ENCODE data around the gene RNF13. TPM values are rescaled to one million over a fixed set of nuclear protein-coding genes. Genes with fewer than 3 reads are reported as not detected.

Gene RNF13
- total RNA-seq, 1 donor from 2014 or later: 45.3 TPM

- no peak for DNase-seq (ENCODE audit: low read depth in 2 of 2)
These were observed 177.5 kb downstream of the RNF13 start for GRCh38 chr3:149990423-149990948.

GRCh38 chr3:149992416-149993058, 179.5 kb downstream of the RNF13 start:
- no peak for DNase-seq (ENCODE audit: low read depth in 2 of 2)

DNA sequence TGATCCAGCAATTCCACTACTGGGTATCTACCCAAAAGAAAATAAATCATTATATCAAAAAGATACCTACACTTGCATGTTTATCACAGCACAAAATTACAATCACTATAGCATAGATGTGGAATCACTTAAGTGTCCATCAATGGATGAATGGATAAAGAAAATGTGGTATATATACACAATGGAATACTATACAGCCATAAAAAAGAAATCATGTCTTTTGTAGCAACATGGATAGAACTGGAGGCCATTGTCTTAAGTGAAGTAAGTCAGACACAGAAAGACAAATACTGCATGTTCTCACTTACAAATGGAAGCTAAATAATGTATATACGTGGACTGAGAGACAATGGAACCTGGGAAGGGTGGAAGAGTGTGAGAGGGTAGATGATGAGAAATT, 185.9 kb downstream of the RNF13 start:
- DNase-seq (ENCODE audit: low read depth in 2 of 2): no peak

DNA sequence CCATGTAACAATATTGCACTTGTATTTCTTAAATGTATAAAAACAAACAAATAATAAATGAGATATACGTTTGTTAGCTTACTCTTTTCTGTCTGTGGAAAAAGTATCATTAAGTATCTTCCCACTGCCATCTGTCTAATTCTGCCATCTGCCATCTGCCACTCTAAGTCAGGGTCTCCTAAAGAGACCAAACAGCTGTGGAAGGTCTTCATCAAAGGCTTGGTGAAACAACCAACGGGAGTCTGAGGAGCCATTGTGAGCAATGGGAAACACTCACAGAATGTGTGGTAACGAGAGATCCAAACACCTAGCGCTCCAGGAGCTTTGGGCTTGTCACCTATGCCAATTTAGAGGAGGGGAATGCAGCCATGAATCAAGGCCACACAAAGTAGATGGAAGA, 186.4 kb downstream of the RNF13 start:
- no peak for DNase-seq (ENCODE audit: low read depth in 2 of 2)

- no peak for DNase-seq (ENCODE audit: low read depth in 2 of 2)
These were observed 187.6 kb downstream of the RNF13 start for GRCh38 chr3:150000641-150001040.

DNA sequence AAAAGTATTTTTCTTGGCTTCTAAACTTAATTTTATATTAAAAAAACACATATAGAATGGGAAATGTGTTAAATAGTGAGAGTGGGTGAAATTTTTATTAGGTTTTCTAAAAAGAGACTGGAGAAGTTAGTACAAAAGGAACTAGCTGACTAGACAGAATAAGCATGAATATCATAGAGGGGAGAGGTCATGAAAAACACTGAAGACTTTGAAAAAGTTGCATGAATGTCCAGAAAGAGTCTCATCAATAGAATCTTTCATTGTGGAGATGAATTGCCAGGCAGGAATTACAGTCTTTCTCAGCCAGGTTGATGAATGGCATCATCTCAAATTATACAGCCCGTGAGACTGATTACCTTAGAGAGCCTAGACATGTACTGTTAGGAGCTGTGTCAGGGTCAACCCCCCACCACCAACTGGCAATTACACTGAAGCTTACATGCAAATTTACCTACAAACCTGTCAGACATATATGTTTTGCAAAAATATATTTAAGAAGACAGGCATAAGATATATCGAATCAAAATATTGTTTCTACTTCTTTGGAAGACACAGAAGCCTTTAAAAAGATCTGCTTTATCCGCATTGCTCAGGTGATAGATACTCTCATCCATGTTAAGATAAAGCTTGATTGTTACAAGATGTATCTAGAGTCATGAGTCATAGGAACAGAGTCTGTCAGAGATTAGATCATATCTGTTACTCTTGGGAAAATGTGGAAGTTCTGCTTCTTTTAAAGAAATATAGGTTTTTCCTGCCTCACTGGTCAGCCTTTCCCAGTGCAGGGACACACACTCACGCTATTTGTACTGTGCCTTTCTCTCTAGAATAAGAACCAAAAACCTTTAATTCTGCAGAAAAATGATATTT, 192.5 kb downstream of the RNF13 start:
- DNase-seq (ENCODE audit: low read depth in 2 of 2): peak in 1 of 2 donors; percentile 11

DNA sequence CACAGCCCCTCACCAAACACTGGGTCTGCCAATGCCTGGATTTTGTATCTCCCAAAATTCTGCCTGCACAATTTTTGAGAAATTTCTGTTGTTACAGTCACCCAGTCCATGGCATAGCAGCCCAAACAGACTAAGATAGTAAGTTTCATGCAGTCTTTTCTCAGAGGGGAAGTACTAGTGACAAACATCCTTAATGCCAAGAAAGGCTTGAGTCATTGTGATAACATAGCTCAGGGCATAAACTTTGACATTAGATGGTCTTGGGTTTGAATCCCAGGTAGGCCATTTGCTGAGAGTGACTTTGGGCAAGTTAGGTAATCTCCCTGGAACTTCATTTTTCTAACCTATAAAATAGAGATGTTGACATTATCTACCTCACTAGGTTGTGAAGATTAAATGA, 193.8 kb downstream of the RNF13 start:
- no peak for DNase-seq (ENCODE audit: low read depth in 2 of 2)

Other genes starting within 250 kb of the RNF13 start
- gene WWTR1, start 155.2 kb upstream of the RNF13 start, total RNA-seq: 94.6 and 213 TPM in 2 replicates
- 22.4 and 23.1 TPM in 2 replicates for gene COMMD2, start 60.7 kb upstream of the RNF13 start, total RNA-seq
- under 0.01 TPM in 1 of 2 replicates, not detected in the other for gene ANKUB1, start 20.7 kb upstream of the RNF13 start, total RNA-seq
- 5.1 and 12.1 TPM in 2 replicates for gene PFN2, start 157.7 kb downstream of the RNF13 start, total RNA-seq